ENCODE results near the gene IL12RB2.

Gene IL12RB2

DNA sequence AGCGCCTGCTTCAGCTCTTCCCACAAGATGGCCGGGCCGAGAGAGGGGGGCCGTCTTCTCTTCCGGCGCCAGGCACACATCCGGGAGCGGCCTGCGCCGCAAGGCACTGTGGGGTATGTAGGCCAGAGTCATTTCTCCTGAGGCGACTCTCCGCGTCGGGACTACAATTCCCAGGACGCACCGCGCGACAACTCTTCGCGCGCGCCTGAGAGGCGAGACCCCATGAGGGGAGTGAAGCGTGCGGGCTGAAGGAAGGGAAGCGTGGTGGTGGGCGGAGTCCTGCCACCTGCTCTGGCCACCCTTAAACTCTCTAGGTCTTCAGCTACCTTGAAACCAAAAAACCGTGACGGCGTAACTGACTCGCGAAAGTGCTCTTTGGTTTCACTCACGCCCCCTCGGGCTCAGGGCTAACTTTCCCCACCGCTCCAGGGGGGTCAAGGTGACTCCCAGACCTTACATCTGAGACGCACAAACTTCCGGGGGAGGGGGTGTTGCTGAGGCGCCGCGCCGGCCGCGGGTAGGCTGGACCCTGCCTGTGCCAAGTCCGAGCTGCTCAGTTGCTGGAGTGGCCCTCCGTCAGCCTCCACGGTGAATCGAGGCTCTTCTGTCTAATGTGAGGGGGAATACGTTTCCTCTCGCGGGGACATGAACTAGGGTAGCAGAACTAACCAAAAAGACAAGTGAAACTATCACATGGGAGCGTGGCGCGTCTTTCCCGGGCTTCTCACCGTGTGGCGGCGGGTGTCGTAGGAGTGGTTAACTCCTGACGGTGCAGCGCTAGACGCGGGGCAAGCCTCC is 122.9 kb downstream of the IL12RB2 start, which contains the start of gene SERBP1:
SERBP1 (minus strand) TSS at position 45 of the 798 bp plus-strand sequence. CDS start 102 bp downstream, outside the sequence.
- DNase-seq (ENCODE audit: low read depth): peak; percentile 98
- peak within 1 kb of the TSS; percentile 90 for H3K4me3 ChIP-seq (ENCODE audit: low read depth, low read length)
- TF ChIP-seq MYC (IDR thresholded peaks at IDR 0.05; ENCODE audit: low read depth, low read length) (peak; percentile 95), MAX (IDR thresholded peaks at IDR 0.05; ENCODE audit: low read depth, low read length) (peak; percentile 92), POLR2A (IDR thresholded peaks at IDR 0.05; ENCODE audit: extremely low read depth, insufficient read length) (peak; percentile 65)
- TF ChIP-seq, protein P1, sequence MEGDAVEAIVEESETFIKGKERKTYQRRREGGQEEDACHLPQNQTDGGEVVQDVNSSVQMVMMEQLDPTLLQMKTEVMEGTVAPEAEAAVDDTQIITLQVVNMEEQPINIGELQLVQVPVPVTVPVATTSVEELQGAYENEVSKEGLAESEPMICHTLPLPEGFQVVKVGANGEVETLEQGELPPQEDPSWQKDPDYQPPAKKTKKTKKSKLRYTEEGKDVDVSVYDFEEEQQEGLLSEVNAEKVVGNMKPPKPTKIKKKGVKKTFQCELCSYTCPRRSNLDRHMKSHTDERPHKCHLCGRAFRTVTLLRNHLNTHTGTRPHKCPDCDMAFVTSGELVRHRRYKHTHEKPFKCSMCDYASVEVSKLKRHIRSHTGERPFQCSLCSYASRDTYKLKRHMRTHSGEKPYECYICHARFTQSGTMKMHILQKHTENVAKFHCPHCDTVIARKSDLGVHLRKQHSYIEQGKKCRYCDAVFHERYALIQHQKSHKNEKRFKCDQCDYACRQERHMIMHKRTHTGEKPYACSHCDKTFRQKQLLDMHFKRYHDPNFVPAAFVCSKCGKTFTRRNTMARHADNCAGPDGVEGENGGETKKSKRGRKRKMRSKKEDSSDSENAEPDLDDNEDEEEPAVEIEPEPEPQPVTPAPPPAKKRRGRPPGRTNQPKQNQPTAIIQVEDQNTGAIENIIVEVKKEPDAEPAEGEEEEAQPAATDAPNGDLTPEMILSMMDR (IDR thresholded peaks at IDR 0.05; ENCODE audit: low read depth, low read length): no peak

DNA sequence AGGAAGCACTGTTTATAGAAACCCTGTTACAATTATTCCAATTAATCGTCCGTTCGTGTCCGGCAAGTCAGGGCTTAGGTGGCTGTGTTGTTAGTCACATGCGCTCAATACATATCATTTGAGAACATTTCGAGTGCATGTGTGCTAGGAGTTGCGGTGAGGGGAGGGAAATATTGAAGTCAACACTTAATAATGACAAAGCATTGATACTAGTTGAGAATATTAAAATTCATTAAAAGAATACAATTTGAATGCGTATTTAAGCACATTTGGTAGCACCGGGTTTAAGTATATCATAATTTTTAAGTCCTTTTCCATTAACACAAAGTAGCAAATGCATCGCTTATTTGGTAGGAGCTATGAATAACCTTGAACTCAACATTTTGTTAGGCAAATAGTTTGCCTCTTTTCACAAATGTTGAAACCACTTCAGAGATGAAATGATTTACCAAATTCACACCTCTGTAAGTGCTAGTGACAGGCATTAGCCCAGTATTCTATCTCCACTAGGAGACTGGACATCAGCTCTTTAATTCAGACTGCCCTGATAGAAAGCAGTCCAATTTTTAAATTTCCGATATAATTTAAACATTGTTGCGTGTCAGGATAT is 123.6 kb downstream of the IL12RB2 start:
- peak; percentile 14 for DNase-seq (ENCODE audit: low read depth)
- H3K4me3 ChIP-seq (ENCODE audit: low read depth, low read length): peak overlapping the region; percentile 84

DNA sequence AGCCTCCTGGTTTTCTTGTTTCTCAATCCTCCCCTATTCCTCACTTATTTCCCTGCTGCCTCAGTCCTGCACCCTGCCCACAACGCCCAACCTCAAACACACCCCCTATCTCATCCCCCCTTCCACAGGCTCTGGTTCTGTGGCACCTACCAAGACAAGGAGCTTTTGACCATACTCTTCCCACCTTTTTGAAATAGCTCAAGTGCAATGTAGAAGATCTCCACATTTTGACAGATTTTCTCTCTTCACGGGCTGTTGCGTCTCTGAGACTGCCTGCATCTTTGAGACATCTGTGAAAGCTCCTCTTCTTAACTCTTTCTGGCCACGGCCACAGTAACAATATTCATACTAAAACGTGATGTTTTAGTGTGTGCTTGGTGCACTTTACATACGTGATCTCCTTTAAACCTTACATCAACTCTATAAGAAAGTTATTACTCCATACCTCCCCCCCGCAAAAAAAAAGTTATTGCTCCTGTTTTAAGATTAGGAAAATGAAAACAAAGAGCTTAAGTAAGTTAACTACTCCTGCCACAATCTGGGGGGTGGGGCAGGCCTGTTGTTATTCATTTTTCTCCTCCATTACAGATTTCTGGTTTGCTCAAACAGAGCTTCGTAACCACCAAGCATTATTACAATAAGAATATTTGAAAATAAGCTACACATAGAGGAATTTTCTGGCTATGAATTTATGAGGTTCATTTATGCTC is 124.4 kb downstream of the IL12RB2 start:
- TF ChIP-seq MYC (IDR thresholded peaks at IDR 0.05; ENCODE audit: low read depth, low read length): no peak
- TF ChIP-seq, protein P1 (IDR thresholded peaks at IDR 0.05; ENCODE audit: low read depth, low read length): no peak
- peak; percentile 23; the same call in 1 of the 2 replicates for TF ChIP-seq MAX (IDR thresholded peaks at IDR 0.05; ENCODE audit: low read depth, low read length)
- TF ChIP-seq POLR2A (IDR thresholded peaks at IDR 0.05; ENCODE audit: extremely low read depth, insufficient read length): no peak
- H3K4me3 ChIP-seq (ENCODE audit: low read depth, low read length): peak overlapping the region; percentile 84
- peak; percentile 57 for DNase-seq (ENCODE audit: low read depth)

More for the DNA sequence above, 123.6 kb downstream of the IL12RB2 start:
- 0 out of 2 replicates have a peak, but pooled peaks have one; percentile 4 for TF ChIP-seq MAX (IDR thresholded peaks at IDR 0.05; ENCODE audit: low read depth, low read length)
- TF ChIP-seq, protein P1 (IDR thresholded peaks at IDR 0.05; ENCODE audit: low read depth, low read length): no peak

DNA sequence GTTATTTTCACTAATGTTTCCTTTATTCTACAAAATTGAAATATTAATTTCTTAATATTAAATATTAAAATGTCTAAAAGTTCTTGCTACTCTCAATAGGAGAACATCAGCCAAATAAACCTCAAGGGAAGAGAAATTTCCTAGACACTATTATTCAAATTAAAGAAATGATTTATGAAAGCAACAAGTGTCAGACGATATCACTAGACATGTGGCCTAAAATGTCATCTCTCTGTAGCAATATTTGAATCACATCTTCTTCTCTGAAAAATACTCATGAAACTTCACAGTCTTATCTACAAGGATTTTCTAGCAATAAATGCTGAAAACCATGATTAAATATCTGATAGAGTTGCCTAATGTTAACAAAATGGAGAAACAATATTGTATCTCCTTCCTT is 125.1 kb downstream of the IL12RB2 start:
- no peak overlapping the region for H3K4me3 ChIP-seq (ENCODE audit: low read depth, low read length)
- TF ChIP-seq MAX (IDR thresholded peaks at IDR 0.05; ENCODE audit: low read depth, low read length) (no peak), MYC (IDR thresholded peaks at IDR 0.05; ENCODE audit: low read depth, low read length) (no peak), POLR2A (IDR thresholded peaks at IDR 0.05; ENCODE audit: extremely low read depth, insufficient read length) (no peak)
- TF ChIP-seq, protein P1 (IDR thresholded peaks at IDR 0.05; ENCODE audit: low read depth, low read length): no peak
- no peak for DNase-seq (ENCODE audit: low read depth)

DNA sequence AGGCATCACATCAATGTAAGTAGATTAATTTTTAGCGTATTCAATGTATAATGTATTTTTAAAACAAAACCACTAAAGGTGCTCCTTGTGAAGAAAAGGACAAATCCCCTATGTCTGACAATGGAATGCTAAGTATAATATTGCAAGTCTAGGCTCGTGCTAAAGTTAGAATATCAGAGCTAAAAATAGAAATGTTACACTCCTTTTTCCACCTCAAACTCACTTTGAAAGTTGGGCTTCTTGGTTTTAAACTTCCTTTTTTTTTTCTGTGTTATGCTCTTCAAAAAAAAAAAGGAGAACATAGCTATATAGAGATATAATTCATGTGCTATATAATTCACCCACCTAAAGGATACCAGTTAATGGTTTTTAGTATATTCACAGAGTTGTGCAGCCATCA is 126.2 kb downstream of the IL12RB2 start:
- H3K4me3 ChIP-seq (ENCODE audit: low read depth, low read length): peak overlapping the region; percentile 17
- DNase-seq (ENCODE audit: low read depth): peak; percentile 61
- TF ChIP-seq MAX (IDR thresholded peaks at IDR 0.05; ENCODE audit: low read depth, low read length) (no peak), POLR2A (IDR thresholded peaks at IDR 0.05; ENCODE audit: extremely low read depth, insufficient read length) (no peak)
- TF ChIP-seq, protein P1 (IDR thresholded peaks at IDR 0.05; ENCODE audit: low read depth, low read length): no peak

Data from NB4 (cell line).